Measurements from ENCODE around the gene MPPE1.

The MPPE1 gene

DNA sequence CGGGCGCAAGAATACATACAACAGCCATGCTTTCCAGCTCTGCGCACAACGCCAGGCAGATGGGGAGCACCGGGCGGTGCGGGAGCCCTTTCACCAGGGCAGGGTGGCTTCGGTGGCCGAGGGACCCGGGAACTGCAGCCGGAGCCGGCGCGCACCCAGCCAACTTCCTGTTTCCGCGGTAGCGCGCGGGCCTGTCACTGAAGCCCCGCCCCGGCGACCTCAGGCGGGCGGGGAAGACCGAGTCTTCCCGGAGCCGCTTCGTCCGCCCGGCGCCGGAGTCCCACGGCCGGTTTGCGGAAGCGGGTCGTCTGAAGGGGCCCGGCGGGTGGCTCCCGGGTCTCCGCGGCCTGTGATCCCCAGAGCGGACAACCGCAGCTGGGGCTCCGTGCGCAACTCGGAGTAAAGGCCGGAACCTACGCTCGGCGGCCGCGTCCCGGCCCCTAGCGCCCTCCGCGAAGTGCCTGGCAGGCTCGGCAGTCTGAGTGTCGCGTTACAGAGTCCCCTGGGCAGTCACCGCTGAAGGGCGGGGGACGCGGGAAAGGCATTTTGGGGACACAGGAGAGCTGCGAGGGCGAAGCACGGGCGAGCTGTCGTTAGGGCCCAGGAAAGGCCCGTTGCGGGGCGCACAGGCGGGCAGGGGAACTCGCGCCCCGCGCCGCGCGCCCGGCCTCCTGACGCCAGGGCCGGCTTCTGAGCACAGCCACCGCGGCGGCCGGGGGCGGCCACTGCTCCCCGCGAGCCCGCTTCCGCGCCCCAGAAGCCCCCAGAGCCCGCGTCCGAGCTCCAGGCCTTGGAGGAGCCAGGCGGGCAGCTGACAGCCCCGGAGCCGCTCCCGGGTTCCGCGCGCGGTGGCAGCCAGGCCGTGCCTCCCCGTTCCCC is at the start of gene MPPE1:
MPPE1 (minus strand) TSS at position 136 of the 879 bp plus-strand sequence. CDS start 11,053 bp downstream, outside the sequence.
- peak; percentile 95 for DNase-seq (ENCODE audit: extremely low read depth, insufficient read length)
- H3K27me3 ChIP-seq (replicated peaks; ENCODE audit: control insufficient read depth, insufficient read depth, low read length): no peaks in the 10 kb centered on the region
- H3K36me3 ChIP-seq (ENCODE audit: control insufficient read depth, insufficient read depth, low read length): peaks cover 3% of the 10 kb centered on the region
- peak within 1 kb of the TSS; percentile 80 for H3K4me3 ChIP-seq (replicated peaks; ENCODE audit: low read depth, low read length)
- TF ChIP-seq, protein P1, sequence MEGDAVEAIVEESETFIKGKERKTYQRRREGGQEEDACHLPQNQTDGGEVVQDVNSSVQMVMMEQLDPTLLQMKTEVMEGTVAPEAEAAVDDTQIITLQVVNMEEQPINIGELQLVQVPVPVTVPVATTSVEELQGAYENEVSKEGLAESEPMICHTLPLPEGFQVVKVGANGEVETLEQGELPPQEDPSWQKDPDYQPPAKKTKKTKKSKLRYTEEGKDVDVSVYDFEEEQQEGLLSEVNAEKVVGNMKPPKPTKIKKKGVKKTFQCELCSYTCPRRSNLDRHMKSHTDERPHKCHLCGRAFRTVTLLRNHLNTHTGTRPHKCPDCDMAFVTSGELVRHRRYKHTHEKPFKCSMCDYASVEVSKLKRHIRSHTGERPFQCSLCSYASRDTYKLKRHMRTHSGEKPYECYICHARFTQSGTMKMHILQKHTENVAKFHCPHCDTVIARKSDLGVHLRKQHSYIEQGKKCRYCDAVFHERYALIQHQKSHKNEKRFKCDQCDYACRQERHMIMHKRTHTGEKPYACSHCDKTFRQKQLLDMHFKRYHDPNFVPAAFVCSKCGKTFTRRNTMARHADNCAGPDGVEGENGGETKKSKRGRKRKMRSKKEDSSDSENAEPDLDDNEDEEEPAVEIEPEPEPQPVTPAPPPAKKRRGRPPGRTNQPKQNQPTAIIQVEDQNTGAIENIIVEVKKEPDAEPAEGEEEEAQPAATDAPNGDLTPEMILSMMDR (IDR thresholded peaks at IDR 0.05; ENCODE audit: insufficient read depth, low read length, poor library complexity, severe bottlenecking): no peak

DNA sequence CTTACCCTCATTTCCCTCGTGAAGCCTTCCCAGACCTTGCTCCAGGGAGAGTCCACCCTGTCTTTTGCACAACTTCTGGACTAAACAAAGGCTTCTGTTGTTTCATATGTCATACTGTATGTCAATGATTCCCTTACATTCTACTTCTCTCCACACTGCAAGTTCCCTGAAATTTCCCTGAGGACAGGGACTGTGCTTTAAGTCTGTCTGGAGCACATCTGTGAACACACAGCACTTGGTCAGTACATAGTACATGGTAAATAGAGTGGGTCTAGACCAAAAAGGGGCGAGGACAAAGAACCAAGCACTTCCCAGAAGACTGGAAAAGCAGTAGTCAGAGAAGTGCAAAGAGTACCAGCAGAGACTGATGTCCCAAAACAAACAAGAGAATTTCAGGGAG is 49.5 kb upstream of the MPPE1 start:
- no peaks in the 10 kb centered on the region for H3K36me3 ChIP-seq (ENCODE audit: control insufficient read depth, insufficient read depth, low read length)
- TF ChIP-seq, protein P1 (IDR thresholded peaks at IDR 0.05; ENCODE audit: insufficient read depth, low read length, poor library complexity, severe bottlenecking): no peak
- no peak for DNase-seq (ENCODE audit: extremely low read depth, insufficient read length)
- H3K27me3 ChIP-seq (replicated peaks; ENCODE audit: control insufficient read depth, insufficient read depth, low read length): no peaks in the 10 kb centered on the region
- H3K4me3 ChIP-seq (replicated peaks; ENCODE audit: low read depth, low read length): no peak overlapping the region

GRCh38 chr18:11956371-11957308 is 48.5 kb upstream of the MPPE1 start:
- TF ChIP-seq, protein P1 (IDR thresholded peaks at IDR 0.05; ENCODE audit: insufficient read depth, low read length, poor library complexity, severe bottlenecking): no peak
- no peak overlapping the region for H3K4me3 ChIP-seq (replicated peaks; ENCODE audit: low read depth, low read length)
- no peak for DNase-seq (ENCODE audit: extremely low read depth, insufficient read length)
- no peaks in the 10 kb centered on the region for H3K36me3 ChIP-seq (ENCODE audit: control insufficient read depth, insufficient read depth, low read length)
- no peaks in the 10 kb centered on the region for H3K27me3 ChIP-seq (replicated peaks; ENCODE audit: control insufficient read depth, insufficient read depth, low read length)

GRCh38 chr18:11955239-11956029 is 47.3 kb upstream of the MPPE1 start:
- DNase-seq (ENCODE audit: extremely low read depth, insufficient read length): no peak
- H3K36me3 ChIP-seq (ENCODE audit: control insufficient read depth, insufficient read depth, low read length): no peaks in the 10 kb centered on the region
- TF ChIP-seq, protein P1 (IDR thresholded peaks at IDR 0.05; ENCODE audit: insufficient read depth, low read length, poor library complexity, severe bottlenecking): no peak
- H3K4me3 ChIP-seq (replicated peaks; ENCODE audit: low read depth, low read length): no peak overlapping the region
- no peaks in the 10 kb centered on the region for H3K27me3 ChIP-seq (replicated peaks; ENCODE audit: control insufficient read depth, insufficient read depth, low read length)

- Histone ChIP-seq H3K4me3 (replicated peaks; ENCODE audit: low read depth, low read length) (no peak overlapping the region), H3K36me3 (ENCODE audit: control insufficient read depth, insufficient read depth, low read length) (no peaks in the 10 kb centered on the region), H3K27me3 (replicated peaks; ENCODE audit: control insufficient read depth, insufficient read depth, low read length) (no peaks in the 10 kb centered on the region)
- TF ChIP-seq, protein P1 (IDR thresholded peaks at IDR 0.05; ENCODE audit: insufficient read depth, low read length, poor library complexity, severe bottlenecking): no peak
- no peak for DNase-seq (ENCODE audit: extremely low read depth, insufficient read length)
Observed at GRCh38 chr18:11953113-11953512, 45.0 kb upstream of the MPPE1 start.
